Keratinocyte (primary cell): ENCODE data around the gene NFYB. TPM values are rescaled to one million over a fixed set of nuclear protein-coding genes. Genes with fewer than 3 reads are reported as not detected.

Experiments
- DNase-seq: peaks from one replicate; pipeline ENCODE4 v3.0.0-alpha.2; 2011; ENCODE audit warnings: low read depth, missing footprints, low spot score
- FAIRE-seq: peaks from 2 replicates; lab custom pipeline; 2011; peaks lifted over from hg19 to GRCh38; lab: Jason Lieb, UNC
- H2AFZ ChIP-seq: 2 replicates; pipeline ENCODE4 v1.6.0; 2012; ENCODE audit warnings: low read length, control low read depth, inconsistent platforms; ENCODE audit not compliant: control insufficient read depth
- H3K27ac ChIP-seq: 2 replicates; pipeline ENCODE4 v1.5.1; 2011; ENCODE audit warnings: low read length; ENCODE audit not compliant: control insufficient read depth, insufficient read depth
- H3K27me3 ChIP-seq: 3 replicates; pipeline ENCODE4 v1.6.0; 2011; ENCODE audit warnings: low read length; ENCODE audit not compliant: control insufficient read depth, insufficient read depth; ENCODE audit errors: extremely low read depth
- H3K36me3 ChIP-seq, 2 experiments: 2 replicates in 1 of 2; 3 replicates in 1 of 2; pipeline ENCODE4 v1.5.1; 2011; ENCODE audit warnings: low read length in 2 of 2, mild to moderate bottlenecking in 1 of 2; ENCODE audit not compliant: control insufficient read depth in 2 of 2, insufficient read depth in 2 of 2; ENCODE audit errors: extremely low read depth in 1 of 2
- H3K4me1 ChIP-seq: 3 replicates; pipeline ENCODE4 v1.5.1; 2011; ENCODE audit warnings: low read length; ENCODE audit not compliant: control insufficient read depth, insufficient read depth; ENCODE audit errors: extremely low read depth
- H3K4me2 ChIP-seq: 3 replicates; pipeline ENCODE4 v1.6.0; 2011; ENCODE audit warnings: low read depth, low read length; ENCODE audit not compliant: control insufficient read depth, insufficient read depth; ENCODE audit errors: extremely low read depth
- H3K4me3 ChIP-seq, 3 experiments: fragments of 200-600 bp in 1 of 3; sonication (generic) in 1 of 3; 2 replicates in 2 of 3; 3 replicates in 1 of 3; pipeline ENCODE4 v1.5.1; 2011 to 2016; ENCODE audit warnings: low read length in 3 of 3, mild to moderate bottlenecking in 3 of 3, control low read depth in 2 of 3, inconsistent platforms in 1 of 3, low read depth in 1 of 3, mixed read lengths in 1 of 3, mixed run types in 1 of 3, moderate library complexity in 1 of 3; ENCODE audit not compliant: control insufficient read depth in 2 of 3, insufficient read depth in 2 of 3; ENCODE audit errors: extremely low read depth in 1 of 3
- H3K79me2 ChIP-seq: 2 replicates; pipeline ENCODE4 v1.6.0; 2012; ENCODE audit warnings: low read length; ENCODE audit not compliant: control insufficient read depth, insufficient read depth
- H3K9ac ChIP-seq: 3 replicates; pipeline ENCODE4 v1.6.0; 2011; ENCODE audit warnings: low read length; ENCODE audit not compliant: control insufficient read depth, insufficient read depth; ENCODE audit errors: extremely low read depth
- H3K9me1 ChIP-seq: 3 replicates; pipeline ENCODE4 v1.6.0; 2011; ENCODE audit warnings: low read length; ENCODE audit not compliant: control insufficient read depth, insufficient read depth; ENCODE audit errors: extremely low read depth
- H3K9me3 ChIP-seq: 2 replicates; pipeline ENCODE4 v1.5.1; 2012; ENCODE audit warnings: low read depth, low read length; ENCODE audit not compliant: control insufficient read depth
- H4K20me1 ChIP-seq: 3 replicates; pipeline ENCODE4 v1.6.0; 2011; ENCODE audit warnings: low read length; ENCODE audit not compliant: control insufficient read depth, insufficient read depth; ENCODE audit errors: extremely low read depth
- CTCF ChIP-seq, 3 experiments: IDR thresholded peaks in 1 of 3; conservative IDR thresholded peaks in 1 of 3; optimal IDR thresholded peaks in 1 of 3; 2 replicates in 2 of 3; 3 replicates in 1 of 3; pipeline versions ENCODE3 to v1.5.1; 2011; ENCODE audit warnings: low read length in 3 of 3, mild to moderate bottlenecking in 3 of 3, moderate library complexity in 2 of 3, control low read depth in 1 of 3, inconsistent platforms in 1 of 3; ENCODE audit not compliant: insufficient read depth in 2 of 3; ENCODE audit errors: extremely low read depth in 1 of 3
- EZH2 ChIP-seq: IDR thresholded peaks from one replicate; pipeline ENCODE4 v1.6.1; 2012; ENCODE audit warnings: inconsistent platforms, mild to moderate bottlenecking, low read length, moderate library complexity
- dilution Hi-C: fragments of 300-500 bp; cut with MboI; formaldehyde crosslinking; loops from one replicate; pipeline ENCODE4 v1.7.0; 2020; ENCODE audit warnings: low sequenced_read_pairs; ENCODE audit not compliant: extremely low pct_ligation_motif_present
- polyA plus RNA-seq, 5 experiments: library from polyadenylated mRNA; depleted of rRNA in 3 of 5; stranded (reverse) in 3 of 5; stranded (forward) in 1 of 5; unstranded in 1 of 5; fragments of >200 nt; gene quantifications; 1 replicate in 1 of 5; 2 replicates in 3 of 5; 3 replicates in 1 of 5; pipeline versions ENCODE4 v1.2.1 to v1.2.3, GENCODE V29; 2011 to 2012; ENCODE audit warnings: missing spikeins in 2 of 5, low read depth in 1 of 5, low replicate concordance in 1 of 5

The NFYB gene
- polyA plus RNA-seq, 1 donor (not counting 4 experiments of a cell fraction or from before 2014, with no cell fraction given): 22.8 TPM

DNA sequence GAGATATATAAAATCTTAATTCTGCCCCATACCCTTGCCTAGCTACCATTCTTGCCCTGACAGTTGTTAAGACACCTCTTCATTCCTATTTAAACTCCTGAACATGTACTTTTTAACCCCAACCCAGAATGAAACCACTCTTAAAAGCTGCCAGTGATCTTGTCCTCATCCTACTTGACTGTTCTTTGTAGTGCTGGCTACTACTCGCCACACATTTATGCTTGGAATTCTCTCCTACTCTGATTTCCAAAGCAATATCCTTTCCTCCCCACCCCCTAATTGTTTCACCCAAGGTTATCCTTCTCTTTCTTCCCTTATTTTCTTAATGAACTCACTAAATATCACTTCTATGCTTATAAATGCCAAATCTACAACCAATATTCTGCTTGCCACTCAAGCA, 4.1 kb downstream of the NFYB start:
- no peak for FAIRE-seq
- peaks cover 25% of the 10 kb centered on the region for H3K79me2 ChIP-seq
- TF ChIP-seq CTCF (optimal IDR thresholded peaks at IDR 0.05 in 1 of 3, IDR thresholded peaks at IDR 0.05 in 1 of 3, conservative IDR thresholded peaks at IDR 0.05 in 1 of 3; ENCODE audit: extremely low read depth in 1 of 3, insufficient read depth in 2 of 3, low read length in 3 of 3) (no peak), EZH2 (no peak)
- peaks cover 11% of the 10 kb centered on the region for H3K4me1 ChIP-seq
- DNase-seq: no peak
- H2AFZ ChIP-seq: no peak overlapping the region
- no peak overlapping the region for H3K4me2 ChIP-seq
- no peak overlapping the region for H3K4me3 ChIP-seq
- peaks cover 5 to 19% of the 10 kb centered on the region in 2 experiments for H3K36me3 ChIP-seq
- no peaks in the 10 kb centered on the region for H3K9me3 ChIP-seq
- no peak overlapping the region for H3K27ac ChIP-seq
- dilution Hi-C loops: no loop called here
- peaks cover 7% of the 10 kb centered on the region for H3K9me1 ChIP-seq
- H3K27me3 ChIP-seq: no peaks in the 10 kb centered on the region
- no peaks in the 10 kb centered on the region for H4K20me1 ChIP-seq
- no peak overlapping the region for H3K9ac ChIP-seq

DNA sequence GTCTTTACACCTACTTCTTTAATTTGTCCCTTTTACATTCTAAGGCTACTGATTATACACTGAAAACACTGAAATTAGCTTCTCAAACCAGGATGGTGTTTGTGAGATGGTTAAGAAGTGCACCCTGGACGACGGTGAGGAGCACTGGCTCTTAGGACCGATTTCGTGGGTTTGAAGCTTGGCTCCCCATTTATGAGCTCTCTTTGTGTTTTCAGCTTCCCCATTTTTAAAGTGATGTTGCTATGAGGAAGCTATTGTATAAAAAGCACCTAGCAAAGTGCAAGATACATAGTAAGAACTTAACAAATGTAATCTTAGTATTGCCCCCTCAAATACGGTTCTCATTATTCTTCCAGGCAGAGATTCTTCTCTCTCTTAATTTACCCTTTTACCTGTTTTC, 4.7 kb downstream of the NFYB start:
- dilution Hi-C loops: no loop called here
- TF ChIP-seq CTCF (optimal IDR thresholded peaks at IDR 0.05 in 1 of 3, IDR thresholded peaks at IDR 0.05 in 1 of 3, conservative IDR thresholded peaks at IDR 0.05 in 1 of 3; ENCODE audit: extremely low read depth in 1 of 3, insufficient read depth in 2 of 3, low read length in 3 of 3) (no peak), EZH2 (no peak)

More for the DNA sequence above, 4.7 kb downstream of the NFYB start:
- FAIRE-seq (no peak), DNase-seq (no peak)
- peaks cover 7% of the 10 kb centered on the region for H3K9me1 ChIP-seq
- peaks cover 8% of the 10 kb centered on the region for H3K4me1 ChIP-seq
- H3K27me3 ChIP-seq: no peaks in the 10 kb centered on the region
- peaks cover 5 to 21% of the 10 kb centered on the region in 2 experiments for H3K36me3 ChIP-seq
- H3K4me3 ChIP-seq: no peak overlapping the region
- no peak overlapping the region for H3K4me2 ChIP-seq
- no peaks in the 10 kb centered on the region for H3K9me3 ChIP-seq
- no peak overlapping the region for H3K27ac ChIP-seq
- no peaks in the 10 kb centered on the region for H4K20me1 ChIP-seq
- no peak overlapping the region for H3K9ac ChIP-seq
- no peak overlapping the region for H2AFZ ChIP-seq
- peaks cover 25% of the 10 kb centered on the region for H3K79me2 ChIP-seq
